SKM-1 (cell line): ENCODE results near the gene ARPP19.
"Not testable (repeated sequence)": the region's sequence is repeated elsewhere in the genome, so short reads cannot be mapped to it uniquely, and the experiment has no call there.

Experiments
- DNase-seq: peaks from one replicate; lab custom pipeline; 2025; ENCODE audit not compliant: unreplicated experiment; lab: John Stamatoyannopoulos, UW

The ARPP19 gene

GRCh38 chr15:52551762-52552161 lies 17.1 kb downstream of the ARPP19 start:
- peak; percentile 81 for DNase-seq

- not testable (repeated sequence) for DNase-seq
These were observed 17.6 kb downstream of the ARPP19 start for GRCh38 chr15:52551186-52551585.

GRCh38 chr15:52546031-52546751 lies 22.6 kb downstream of the ARPP19 start:
- DNase-seq = no peak

- no peak for DNase-seq
These were observed 28.3 kb downstream of the ARPP19 start for GRCh38 chr15:52540374-52541012.

DNA sequence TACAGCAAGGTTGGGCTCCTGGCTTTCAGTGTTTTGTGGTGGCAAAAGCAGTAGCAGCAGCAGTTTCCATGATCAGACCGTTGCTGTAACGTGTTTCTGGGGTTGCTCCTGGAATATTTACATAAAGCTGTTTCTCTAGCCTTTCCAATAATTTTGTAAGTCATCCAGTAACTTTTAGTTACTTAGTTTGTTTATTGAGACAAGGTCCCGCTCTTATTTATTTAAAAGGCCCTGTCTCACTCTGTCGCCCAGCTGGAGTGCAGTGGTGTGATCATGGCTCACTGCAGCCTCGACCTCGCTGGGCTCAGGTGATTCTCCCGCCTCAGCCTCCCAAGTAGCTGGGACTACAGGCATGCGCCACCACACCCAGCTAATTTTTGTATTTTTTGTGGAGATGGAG lies 31.4 kb downstream of the ARPP19 start:
- no peak for DNase-seq

GRCh38 chr15:52532427-52532826 lies 36.4 kb downstream of the ARPP19 start:
- no peak for DNase-seq

DNA sequence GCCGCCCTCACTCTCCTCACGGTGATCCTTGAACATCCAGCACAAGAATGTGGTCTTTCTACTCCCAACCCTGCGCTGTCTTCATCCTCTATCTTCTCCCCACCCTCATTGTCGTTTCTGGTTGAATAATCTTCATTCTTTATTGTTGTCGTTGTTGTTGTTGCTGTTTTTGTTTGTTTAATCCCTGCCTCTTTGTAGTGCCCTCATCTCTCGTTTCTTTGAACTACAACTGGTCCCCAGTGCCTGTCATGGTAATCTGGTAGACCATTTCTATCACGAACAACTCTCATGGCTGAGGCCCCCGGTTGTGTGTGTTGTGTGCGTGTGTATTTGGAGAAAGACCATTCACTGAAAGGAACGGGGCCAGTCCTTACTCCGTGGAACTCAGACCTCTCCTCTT lies 38.9 kb downstream of the ARPP19 start:
- no peak for DNase-seq

- DNase-seq = no peak
These were observed 39.4 kb downstream of the ARPP19 start for GRCh38 chr15:52529341-52529924.

DNA sequence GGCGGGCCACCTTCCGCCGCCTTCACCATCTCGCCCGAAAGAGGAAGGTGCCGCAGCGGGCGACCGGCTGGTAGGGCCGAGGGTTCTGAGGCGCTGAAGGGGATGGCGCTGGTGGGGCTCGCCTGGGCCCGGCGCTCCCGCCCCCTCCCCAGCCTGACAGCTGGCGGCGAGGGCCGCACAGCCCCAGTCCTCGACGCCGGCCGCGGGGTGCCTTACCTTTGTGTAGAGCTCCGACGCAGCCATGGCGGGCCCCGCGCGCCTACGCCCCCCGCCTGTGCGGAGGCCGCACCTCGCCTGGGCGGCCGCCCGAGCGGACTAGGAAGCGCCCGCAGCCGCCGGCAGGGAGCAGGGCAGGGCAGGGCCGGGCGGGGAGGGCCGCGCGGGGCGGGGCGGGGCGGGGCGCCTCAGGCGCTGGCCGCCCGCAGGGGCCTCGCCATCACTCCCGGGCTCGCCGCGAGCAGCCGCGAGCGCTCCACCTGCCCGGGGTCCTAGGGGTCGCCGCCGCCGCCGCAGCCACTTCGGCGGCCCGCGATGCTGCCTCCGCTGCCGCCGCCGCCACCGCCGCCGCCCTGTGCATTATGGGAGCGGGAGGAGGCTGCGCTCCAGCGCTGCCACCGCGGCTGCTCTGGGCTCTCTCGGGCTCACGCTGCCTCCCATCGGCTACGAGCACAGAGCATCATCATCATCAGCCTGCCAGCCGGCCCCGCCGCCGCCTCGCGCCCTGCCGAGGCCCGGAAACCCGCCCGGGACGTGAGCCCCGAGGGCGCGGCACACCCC lies 40.1 kb downstream of the ARPP19 start, which contains the start of gene MYO5A:
TSS of gene MYO5A (minus strand) at position 317 of the 777 bp plus-strand sequence. CDS start at position 243, 74 bp downstream.
- peak; percentile 51 for DNase-seq

GRCh38 chr15:52527911-52528563 lies 40.8 kb downstream of the ARPP19 start:
- no peak for DNase-seq

DNA sequence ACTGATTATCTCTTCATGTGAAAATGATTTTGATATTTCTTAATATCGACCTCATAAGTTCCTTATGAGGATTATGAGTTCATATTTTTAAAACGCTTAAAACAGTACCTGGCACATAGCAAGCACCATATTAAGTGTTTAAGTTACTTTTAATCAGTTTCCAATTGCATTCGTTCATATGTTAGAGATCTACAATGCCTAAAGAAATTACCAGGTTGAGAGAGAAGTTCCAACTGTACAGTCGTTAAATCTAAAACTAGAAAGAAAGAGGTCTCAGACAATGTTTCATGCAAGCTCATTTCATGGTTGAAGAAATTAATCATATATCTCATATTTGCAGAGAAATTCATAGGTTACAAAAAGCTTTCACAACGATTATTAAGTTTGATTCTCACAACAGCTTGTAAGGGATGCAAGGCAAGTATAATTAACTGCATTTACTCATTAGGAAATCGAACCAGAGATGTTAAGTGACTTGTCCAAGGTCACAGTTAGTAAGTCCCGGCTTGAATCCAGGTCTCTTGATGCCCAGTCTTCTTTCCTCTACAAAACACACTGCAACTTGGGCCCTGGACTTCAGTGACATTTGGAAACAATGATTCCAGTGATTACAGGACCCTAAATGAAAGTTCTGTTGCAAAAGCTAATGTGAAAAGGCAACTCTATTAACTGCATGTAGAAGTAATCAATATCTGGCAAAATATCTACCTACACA lies 41.5 kb downstream of the ARPP19 start:
- no peak for DNase-seq

- DNase-seq = no peak
These were observed 44.4 kb downstream of the ARPP19 start for GRCh38 chr15:52524223-52525136.

- no peak for DNase-seq
These were observed 45.2 kb downstream of the ARPP19 start for GRCh38 chr15:52523647-52524046.

- no peak for DNase-seq
These were observed 45.6 kb downstream of the ARPP19 start for GRCh38 chr15:52523192-52523591.

DNA sequence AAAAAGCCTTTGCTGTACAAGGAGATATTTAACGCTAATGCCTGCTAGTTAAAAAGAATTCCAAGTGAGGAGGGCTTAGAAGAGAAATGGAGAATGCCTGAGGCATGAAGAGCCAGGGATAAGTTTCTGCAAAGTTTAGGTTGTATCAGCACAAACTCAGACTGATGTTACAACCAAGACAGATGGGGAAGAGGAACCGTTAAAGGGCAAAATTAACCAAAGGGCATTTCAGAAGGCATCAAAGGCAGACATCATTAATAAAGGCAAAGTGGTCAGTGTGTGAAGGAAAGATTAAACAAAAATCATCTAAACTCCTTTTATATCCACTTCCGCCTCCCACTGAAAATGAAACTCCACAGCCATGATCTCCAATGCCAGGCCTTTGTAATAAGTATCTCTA lies 47.1 kb downstream of the ARPP19 start:
- DNase-seq = no peak

- DNase-seq = no peak
These were observed 48.4 kb downstream of the ARPP19 start for GRCh38 chr15:52520421-52520820.

- peak; percentile 54 for DNase-seq
These were observed 50.1 kb downstream of the ARPP19 start for GRCh38 chr15:52518487-52519371.

GRCh38 chr15:52517014-52517413 lies 51.8 kb downstream of the ARPP19 start:
- DNase-seq = no peak
